C4-2B (cell line): Measurements from ENCODE around the gene BID.

ENCODE experiments used
- CTCF ChIP-seq: fragments of 450-650 bp; conservative IDR thresholded peaks from 2 replicates; pipeline ENCODE4 v1.5.1; 2017; ENCODE audit warnings: mild to moderate bottlenecking
- ZFX ChIP-seq: fragments of 450-650 bp; IDR thresholded peaks from 2 replicates; pipeline ENCODE4 v1.6.1; 2017

GRCh38 chr22:17726928-17727897 is 47.1 kb downstream of the BID start:
- no peak for TF ChIP-seq CTCF
- no peak for TF ChIP-seq ZFX
